Dendritic cell treated with granulocyte-macrophage colony-stimulating factor and Interleukin-4, amounts not matched to agents 40 ng/mL and 50 ng/mL, for 4 days (primary cell): Measurements from ENCODE around the gene HERC2.
"Not testable (repeated sequence)": the region's sequence is repeated elsewhere in the genome, so short reads cannot be mapped to it uniquely, and the experiment has no call there.

ENCODE experiments used
- H3K27ac Mint-ChIP-seq: one replicate; pipeline ENCODE4 v1.8.0; 2022; ENCODE audit warnings: mild to moderate bottlenecking, mixed read lengths
- H3K27me3 Mint-ChIP-seq: one replicate; pipeline ENCODE4 v1.8.0; 2022; ENCODE audit warnings: mild to moderate bottlenecking, mixed read lengths
- H3K36me3 Mint-ChIP-seq: one replicate; pipeline ENCODE4 v1.8.0; 2022; ENCODE audit warnings: low read depth, mixed read lengths
- H3K4me1 Mint-ChIP-seq: one replicate; pipeline ENCODE4 v1.8.0; 2022; ENCODE audit warnings: low read depth, mixed read lengths
- H3K4me3 Mint-ChIP-seq: one replicate; pipeline ENCODE4 v1.8.0; 2022; ENCODE audit warnings: mild to moderate bottlenecking, moderate library complexity, mixed read lengths
- H3K9me3 Mint-ChIP-seq: one replicate; pipeline ENCODE4 v1.8.0; 2022; ENCODE audit warnings: mixed read lengths
- intact Hi-C: fragments of 100-400 bp; cut with micrococcal nuclease; formaldehyde crosslinking; loops from one replicate; pipeline ENCODE4 v1.15.0; 2022

The HERC2 gene

GRCh38 chr15:28264166-28264565, 57.8 kb downstream of the HERC2 start:
- no peak overlapping the region for H3K4me3 Mint-ChIP-seq
- no peaks in the 10 kb centered on the region for H3K9me3 Mint-ChIP-seq
- H3K36me3 Mint-ChIP-seq = peaks cover 90% of the 10 kb centered on the region
- intact Hi-C loops = no loop called here
- H3K27ac Mint-ChIP-seq = no peak overlapping the region
- no peaks in the 10 kb centered on the region for H3K4me1 Mint-ChIP-seq
- H3K27me3 Mint-ChIP-seq = no peaks in the 10 kb centered on the region

GRCh38 chr15:28262438-28262837, 59.5 kb downstream of the HERC2 start:
- peaks cover 90% of the 10 kb centered on the region for H3K36me3 Mint-ChIP-seq
- H3K27ac Mint-ChIP-seq = no peak overlapping the region
- no peak overlapping the region for H3K4me3 Mint-ChIP-seq
- H3K4me1 Mint-ChIP-seq = no peaks in the 10 kb centered on the region
- H3K9me3 Mint-ChIP-seq = no peaks in the 10 kb centered on the region
- intact Hi-C loops = no loop called here
- no peaks in the 10 kb centered on the region for H3K27me3 Mint-ChIP-seq

- Mint-ChIP-seq H3K36me3 (peaks cover 92% of the 10 kb centered on the region), H3K27me3 (no peaks in the 10 kb centered on the region), H3K9me3 (no peaks in the 10 kb centered on the region), H3K4me1 (no peaks in the 10 kb centered on the region), H3K4me3 (no peak overlapping the region), H3K27ac (no peak overlapping the region)
- intact Hi-C loops = no loop called here
Observed at GRCh38 chr15:28260722-28261121, 61.3 kb downstream of the HERC2 start.

GRCh38 chr15:28260317-28260716, 61.7 kb downstream of the HERC2 start:
- intact Hi-C loops = no loop called here
- H3K4me1 Mint-ChIP-seq = no peaks in the 10 kb centered on the region
- peaks cover 92% of the 10 kb centered on the region for H3K36me3 Mint-ChIP-seq
- H3K9me3 Mint-ChIP-seq = no peaks in the 10 kb centered on the region
- H3K27me3 Mint-ChIP-seq = no peaks in the 10 kb centered on the region
- no peak overlapping the region for H3K27ac Mint-ChIP-seq
- H3K4me3 Mint-ChIP-seq = no peak overlapping the region

GRCh38 chr15:28255965-28256364, 66.0 kb downstream of the HERC2 start:
- Mint-ChIP-seq H3K9me3 (no peaks in the 10 kb centered on the region), H3K4me3 (no peak overlapping the region), H3K36me3 (peaks cover 98% of the 10 kb centered on the region), H3K4me1 (no peaks in the 10 kb centered on the region), H3K27ac (no peak overlapping the region), H3K27me3 (no peaks in the 10 kb centered on the region)
- intact Hi-C loops = no loop called here

GRCh38 chr15:28252831-28253230, 69.1 kb downstream of the HERC2 start:
- Mint-ChIP-seq H3K36me3 (peaks cover 93% of the 10 kb centered on the region), H3K9me3 (peaks cover 9% of the 10 kb centered on the region), H3K27ac (no peak overlapping the region), H3K4me1 (no peaks in the 10 kb centered on the region), H3K4me3 (no peak overlapping the region), H3K27me3 (no peaks in the 10 kb centered on the region)
- intact Hi-C loops = no loop called here

- peaks cover 89% of the 10 kb centered on the region for H3K36me3 Mint-ChIP-seq
- no peak overlapping the region for H3K4me3 Mint-ChIP-seq
- peaks cover 23% of the 10 kb centered on the region for H3K9me3 Mint-ChIP-seq
- no peak overlapping the region for H3K27ac Mint-ChIP-seq
- intact Hi-C loops = no loop called here
- H3K27me3 Mint-ChIP-seq = no peaks in the 10 kb centered on the region
- H3K4me1 Mint-ChIP-seq = no peaks in the 10 kb centered on the region
Observed at GRCh38 chr15:28246605-28247004, 75.4 kb downstream of the HERC2 start.

- peaks cover 89% of the 10 kb centered on the region for H3K36me3 Mint-ChIP-seq
- H3K27ac Mint-ChIP-seq = no peak overlapping the region
- no peak overlapping the region for H3K4me3 Mint-ChIP-seq
- intact Hi-C loops = no loop called here
- peaks cover 15% of the 10 kb centered on the region for H3K9me3 Mint-ChIP-seq
- no peaks in the 10 kb centered on the region for H3K27me3 Mint-ChIP-seq
- H3K4me1 Mint-ChIP-seq = no peaks in the 10 kb centered on the region
Observed at GRCh38 chr15:28243901-28244300, 78.1 kb downstream of the HERC2 start.

GRCh38 chr15:28243399-28243798, 78.6 kb downstream of the HERC2 start:
- Mint-ChIP-seq H3K27ac (no peak overlapping the region), H3K9me3 (peaks cover 14% of the 10 kb centered on the region)

GRCh38 chr15:28238296-28238695, 83.7 kb downstream of the HERC2 start:
- H3K9me3 Mint-ChIP-seq, H3K4me1 Mint-ChIP-seq, H3K4me3 Mint-ChIP-seq, H3K27ac Mint-ChIP-seq, H3K27me3 Mint-ChIP-seq, intact Hi-C loops: not testable (repeated sequence)
- H3K36me3 Mint-ChIP-seq = peaks cover 80% of the 10 kb centered on the region

More at GRCh38 chr15:28243399-28243798, 78.6 kb downstream of the HERC2 start:
- peaks cover 89% of the 10 kb centered on the region for H3K36me3 Mint-ChIP-seq
- no peaks in the 10 kb centered on the region for H3K4me1 Mint-ChIP-seq
- no peaks in the 10 kb centered on the region for H3K27me3 Mint-ChIP-seq
- intact Hi-C loops = no loop called here
- H3K4me3 Mint-ChIP-seq = no peak overlapping the region

GRCh38 chr15:28231743-28232142, 90.2 kb downstream of the HERC2 start:
- H3K27me3 Mint-ChIP-seq, H3K4me3 Mint-ChIP-seq, intact Hi-C loops: not testable (repeated sequence)

GRCh38 chr15:28231336-28231735, 90.6 kb downstream of the HERC2 start:
- H3K27ac Mint-ChIP-seq, intact Hi-C loops, H3K9me3 Mint-ChIP-seq, H3K27me3 Mint-ChIP-seq, H3K4me1 Mint-ChIP-seq, H3K4me3 Mint-ChIP-seq: not testable (repeated sequence)
- H3K36me3 Mint-ChIP-seq = peaks cover 72% of the 10 kb centered on the region

More at GRCh38 chr15:28231743-28232142, 90.2 kb downstream of the HERC2 start:
- not testable (repeated sequence) for H3K9me3 Mint-ChIP-seq, H3K4me1 Mint-ChIP-seq, H3K27ac Mint-ChIP-seq
- peaks cover 72% of the 10 kb centered on the region for H3K36me3 Mint-ChIP-seq

- H3K36me3 Mint-ChIP-seq = peaks cover 79% of the 10 kb centered on the region
- H3K9me3 Mint-ChIP-seq, H3K27me3 Mint-ChIP-seq, H3K4me1 Mint-ChIP-seq, H3K4me3 Mint-ChIP-seq, intact Hi-C loops, H3K27ac Mint-ChIP-seq: not testable (repeated sequence)
Observed at GRCh38 chr15:28228990-28229640, 92.9 kb downstream of the HERC2 start.

GRCh38 chr15:28228096-28228495, 93.9 kb downstream of the HERC2 start:
- H3K36me3 Mint-ChIP-seq = peaks cover 81% of the 10 kb centered on the region
- intact Hi-C loops = no loop called here
- H3K4me3 Mint-ChIP-seq = no peak overlapping the region
- no peak overlapping the region for H3K27ac Mint-ChIP-seq
- no peaks in the 10 kb centered on the region for H3K9me3 Mint-ChIP-seq
- H3K4me1 Mint-ChIP-seq = no peaks in the 10 kb centered on the region
- H3K27me3 Mint-ChIP-seq = no peaks in the 10 kb centered on the region

- H3K4me3 Mint-ChIP-seq, H3K27ac Mint-ChIP-seq, intact Hi-C loops, H3K27me3 Mint-ChIP-seq, H3K9me3 Mint-ChIP-seq, H3K4me1 Mint-ChIP-seq: not testable (repeated sequence)
- H3K36me3 Mint-ChIP-seq = peaks cover 80% of the 10 kb centered on the region
Observed at GRCh38 chr15:28227303-28227702, 94.7 kb downstream of the HERC2 start.
